ENCODE data around the gene PTPRK.

The PTPRK gene

GRCh38 chr6:127951172-127951917 lies 569.1 kb downstream of the PTPRK start:
- H3K27me3 ChIP-seq (ENCODE audit: insufficient read depth, low read depth, severe bottlenecking) = no peaks in the 10 kb centered on the region
- no peak overlapping the region for H3K4me3 ChIP-seq (ENCODE audit: low read depth, low read length)
- H3K9me3 ChIP-seq (ENCODE audit: severe bottlenecking) = no peaks in the 10 kb centered on the region
- H3K36me3 ChIP-seq = no peaks in the 10 kb centered on the region
- TF ChIP-seq, protein P1, sequence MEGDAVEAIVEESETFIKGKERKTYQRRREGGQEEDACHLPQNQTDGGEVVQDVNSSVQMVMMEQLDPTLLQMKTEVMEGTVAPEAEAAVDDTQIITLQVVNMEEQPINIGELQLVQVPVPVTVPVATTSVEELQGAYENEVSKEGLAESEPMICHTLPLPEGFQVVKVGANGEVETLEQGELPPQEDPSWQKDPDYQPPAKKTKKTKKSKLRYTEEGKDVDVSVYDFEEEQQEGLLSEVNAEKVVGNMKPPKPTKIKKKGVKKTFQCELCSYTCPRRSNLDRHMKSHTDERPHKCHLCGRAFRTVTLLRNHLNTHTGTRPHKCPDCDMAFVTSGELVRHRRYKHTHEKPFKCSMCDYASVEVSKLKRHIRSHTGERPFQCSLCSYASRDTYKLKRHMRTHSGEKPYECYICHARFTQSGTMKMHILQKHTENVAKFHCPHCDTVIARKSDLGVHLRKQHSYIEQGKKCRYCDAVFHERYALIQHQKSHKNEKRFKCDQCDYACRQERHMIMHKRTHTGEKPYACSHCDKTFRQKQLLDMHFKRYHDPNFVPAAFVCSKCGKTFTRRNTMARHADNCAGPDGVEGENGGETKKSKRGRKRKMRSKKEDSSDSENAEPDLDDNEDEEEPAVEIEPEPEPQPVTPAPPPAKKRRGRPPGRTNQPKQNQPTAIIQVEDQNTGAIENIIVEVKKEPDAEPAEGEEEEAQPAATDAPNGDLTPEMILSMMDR (IDR thresholded peaks at IDR 0.05; ENCODE audit: low read depth, low read length) = no peak
- H3K27ac ChIP-seq = no peak overlapping the region
- DNase-seq = no peak

- Histone ChIP-seq H3K36me3 (no peaks in the 10 kb centered on the region), H3K27ac (no peak overlapping the region), H3K4me3 (ENCODE audit: low read depth, low read length) (no peak overlapping the region), H3K9me3 (ENCODE audit: severe bottlenecking) (no peaks in the 10 kb centered on the region), H3K27me3 (ENCODE audit: insufficient read depth, low read depth, severe bottlenecking) (no peaks in the 10 kb centered on the region)
- TF ChIP-seq, protein P1 (IDR thresholded peaks at IDR 0.05; ENCODE audit: low read depth, low read length) = no peak
- DNase-seq = no peak
Observed at GRCh38 chr6:127950566-127951145, 569.7 kb downstream of the PTPRK start.

DNA sequence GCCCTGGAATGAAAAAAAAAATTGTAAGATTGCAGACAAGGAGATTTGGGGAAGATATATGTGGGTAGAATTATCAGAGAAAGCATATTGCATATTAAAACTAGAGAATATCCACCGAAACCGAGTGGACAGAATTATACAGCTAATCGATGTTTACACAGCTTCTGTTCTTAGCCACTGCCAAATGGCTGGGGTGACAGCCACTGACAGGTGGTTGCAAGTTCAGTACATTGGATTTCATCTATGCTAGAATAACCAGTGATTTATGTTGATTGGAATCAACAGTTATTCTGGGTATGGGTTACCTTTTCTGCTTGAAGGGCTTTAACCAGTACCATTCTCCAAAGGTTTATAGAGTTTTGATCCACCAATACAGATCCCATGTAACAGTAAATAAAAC lies 571.1 kb downstream of the PTPRK start:
- H3K36me3 ChIP-seq = no peaks in the 10 kb centered on the region
- no peaks in the 10 kb centered on the region for H3K9me3 ChIP-seq (ENCODE audit: severe bottlenecking)
- TF ChIP-seq, protein P1 (IDR thresholded peaks at IDR 0.05; ENCODE audit: low read depth, low read length) = no peak
- no peak overlapping the region for H3K27ac ChIP-seq
- no peak overlapping the region for H3K4me3 ChIP-seq (ENCODE audit: low read depth, low read length)
- DNase-seq = no peak
- H3K27me3 ChIP-seq (ENCODE audit: insufficient read depth, low read depth, severe bottlenecking) = no peaks in the 10 kb centered on the region

DNA sequence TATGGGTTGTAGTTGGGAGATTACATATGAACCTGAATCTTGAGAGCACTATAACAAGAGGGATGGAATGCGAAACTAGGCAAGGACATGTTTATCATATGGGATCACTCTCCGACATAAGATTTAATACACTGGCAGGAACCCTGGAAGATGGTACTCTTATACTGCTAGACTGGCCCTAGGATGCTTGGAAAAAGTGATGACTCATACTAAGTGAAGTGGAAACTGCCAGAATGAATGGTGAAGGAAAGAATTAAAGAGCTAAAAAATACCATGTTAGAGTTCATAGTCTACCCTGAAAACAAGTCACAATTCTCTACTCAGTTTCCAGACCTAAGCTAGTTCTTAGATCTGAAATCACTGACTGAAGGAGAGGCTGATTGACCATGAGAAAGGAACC lies 574.0 kb downstream of the PTPRK start:
- no peak for DNase-seq
- TF ChIP-seq, protein P1 (IDR thresholded peaks at IDR 0.05; ENCODE audit: low read depth, low read length) = no peak
- Histone ChIP-seq H3K36me3 (no peaks in the 10 kb centered on the region), H3K27ac (no peak overlapping the region), H3K4me3 (ENCODE audit: low read depth, low read length) (no peak overlapping the region), H3K27me3 (ENCODE audit: insufficient read depth, low read depth, severe bottlenecking) (no peaks in the 10 kb centered on the region), H3K9me3 (ENCODE audit: severe bottlenecking) (no peaks in the 10 kb centered on the region)

- Histone ChIP-seq H3K27me3 (ENCODE audit: insufficient read depth, low read depth, severe bottlenecking) (no peaks in the 10 kb centered on the region), H3K36me3 (no peaks in the 10 kb centered on the region), H3K27ac (no peak overlapping the region), H3K4me3 (ENCODE audit: low read depth, low read length) (no peak overlapping the region), H3K9me3 (ENCODE audit: severe bottlenecking) (no peaks in the 10 kb centered on the region)
- no peak for DNase-seq
- TF ChIP-seq, protein P1 (IDR thresholded peaks at IDR 0.05; ENCODE audit: low read depth, low read length) = no peak
Observed at GRCh38 chr6:127945434-127946097, 574.8 kb downstream of the PTPRK start.
